Adrenal gland (tissue), 5 donors: ENCODE results near the gene STAP2.

ENCODE experiments used
- POLR2A ChIP-seq, 2 donors: fragments of 450-650 bp; IDR thresholded peaks; one replicate each; pipeline ENCODE4 v1.6.1; 2017; ENCODE audit warnings: antibody characterized with exemption in 2 of 2, mild to moderate bottlenecking in 2 of 2, moderate library complexity in 1 of 2
- TF ChIP-seq, protein P1 (sequence below), 6 experiments: fragments of 450-650 bp in 4 of 6; fragments of 200-600 bp in 2 of 6; sonication (generic) in 1 of 6; IDR thresholded peaks; 1 replicate in 5 of 6; 2 replicates in 1 of 6; pipeline versions ENCODE4 v1.5.1 to v1.8.0; 2016 to 2021; ENCODE audit warnings: antibody characterized with exemption in 6 of 6, mild to moderate bottlenecking in 2 of 6, moderate library complexity in 1 of 6
- donor health status: DM: no; HTN: no; CAD: no.

DNA sequence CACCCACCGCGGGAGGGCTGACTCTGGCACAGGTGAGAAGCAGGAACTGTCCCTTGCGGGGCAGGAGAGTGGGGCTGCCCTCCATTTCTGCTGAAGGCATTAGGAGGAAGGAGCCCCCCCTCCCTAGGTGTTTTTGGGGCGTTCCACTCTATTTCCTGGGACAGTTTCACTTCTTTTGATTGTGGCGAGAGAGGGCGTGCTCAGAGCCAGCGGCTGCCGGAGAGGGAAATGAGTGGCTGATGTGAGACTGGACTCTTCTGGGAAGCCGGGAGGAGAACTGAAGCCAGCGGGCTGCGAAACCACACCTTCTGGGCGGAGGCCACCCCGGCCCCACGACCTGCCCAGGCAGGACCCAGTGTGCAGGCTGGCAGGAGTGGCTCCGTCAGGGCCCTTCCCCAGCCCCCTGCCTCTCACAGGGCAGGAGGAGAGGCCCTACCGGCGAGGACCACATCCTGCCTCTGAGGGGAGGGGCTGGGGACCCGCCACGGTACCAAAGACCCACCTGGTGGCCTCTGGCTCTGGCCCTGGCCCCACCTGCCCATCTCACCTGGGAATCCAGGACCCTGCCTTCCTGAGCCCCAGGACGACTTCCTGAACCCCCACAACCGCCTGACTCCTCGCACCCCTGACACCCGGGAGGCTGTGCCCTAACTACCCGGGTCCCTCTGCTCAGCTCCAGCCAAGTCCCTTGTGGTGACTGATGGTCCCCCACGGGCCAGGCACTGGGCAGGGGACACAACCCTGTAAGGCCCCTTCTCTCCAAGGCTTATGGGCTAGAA, 30.7 kb upstream of the STAP2 start:
- TF ChIP-seq, protein P1, sequence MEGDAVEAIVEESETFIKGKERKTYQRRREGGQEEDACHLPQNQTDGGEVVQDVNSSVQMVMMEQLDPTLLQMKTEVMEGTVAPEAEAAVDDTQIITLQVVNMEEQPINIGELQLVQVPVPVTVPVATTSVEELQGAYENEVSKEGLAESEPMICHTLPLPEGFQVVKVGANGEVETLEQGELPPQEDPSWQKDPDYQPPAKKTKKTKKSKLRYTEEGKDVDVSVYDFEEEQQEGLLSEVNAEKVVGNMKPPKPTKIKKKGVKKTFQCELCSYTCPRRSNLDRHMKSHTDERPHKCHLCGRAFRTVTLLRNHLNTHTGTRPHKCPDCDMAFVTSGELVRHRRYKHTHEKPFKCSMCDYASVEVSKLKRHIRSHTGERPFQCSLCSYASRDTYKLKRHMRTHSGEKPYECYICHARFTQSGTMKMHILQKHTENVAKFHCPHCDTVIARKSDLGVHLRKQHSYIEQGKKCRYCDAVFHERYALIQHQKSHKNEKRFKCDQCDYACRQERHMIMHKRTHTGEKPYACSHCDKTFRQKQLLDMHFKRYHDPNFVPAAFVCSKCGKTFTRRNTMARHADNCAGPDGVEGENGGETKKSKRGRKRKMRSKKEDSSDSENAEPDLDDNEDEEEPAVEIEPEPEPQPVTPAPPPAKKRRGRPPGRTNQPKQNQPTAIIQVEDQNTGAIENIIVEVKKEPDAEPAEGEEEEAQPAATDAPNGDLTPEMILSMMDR (IDR thresholded peaks at IDR 0.05): no peak
- TF ChIP-seq POLR2A (IDR thresholded peaks at IDR 0.05): no peak
